PC-9 (cell line): Measurements from ENCODE around the gene AQP12A.

Experiments
- CTCF ChIP-seq: fragments of 200-600 bp; sonication (generic); conservative IDR thresholded peaks from 2 replicates; pipeline ENCODE4 v1.6.1; 2017; ENCODE audit warnings: mixed run types, antibody characterized with exemption, mild to moderate bottlenecking, moderate library complexity
- EZH2 ChIP-seq: fragments of 200-600 bp; sonication (generic); IDR thresholded peaks from 2 replicates; pipeline ENCODE4 v1.8.0; 2017; ENCODE audit warnings: antibody characterized with exemption, low read depth

DNA sequence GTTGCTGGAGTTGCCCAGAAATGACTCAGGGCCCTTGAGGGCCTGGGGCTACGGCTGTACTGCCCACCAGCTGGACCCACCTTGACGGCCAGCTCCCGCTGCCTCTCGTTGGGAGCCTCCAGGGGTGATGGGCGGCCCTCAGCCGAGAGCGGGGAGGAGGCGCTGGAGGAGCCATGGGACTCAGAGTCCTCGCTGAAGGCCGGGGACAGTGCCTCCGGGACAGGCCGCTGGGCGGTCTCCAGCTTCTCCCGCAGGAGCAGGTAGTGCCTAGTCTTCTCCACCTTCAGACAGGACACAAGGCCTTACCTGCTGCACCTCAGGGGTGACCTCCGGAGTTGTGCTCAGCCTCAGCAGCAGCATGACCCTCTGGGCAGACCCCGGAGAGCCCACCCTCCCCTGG lies 30.7 kb downstream of the AQP12A start:
- no peak for TF ChIP-seq CTCF
- TF ChIP-seq EZH2 = no peak
